DND-41 (cell line): ENCODE data around the gene TMEM258.

Experiments
- EZH2 ChIP-seq: IDR thresholded peaks from 3 replicates; pipeline ENCODE4 v1.6.1; 2012; ENCODE audit warnings: borderline replicate concordance, low read depth, mild to moderate bottlenecking, moderate library complexity, low read length, inconsistent platforms; ENCODE audit not compliant: severe bottlenecking
- TF ChIP-seq, protein P1 (sequence below): IDR thresholded peaks from 2 replicates; pipeline ENCODE4 v1.5.1; 2012; ENCODE audit warnings: borderline replicate concordance, low read length, moderate library complexity, mild to moderate bottlenecking; ENCODE audit not compliant: poor library complexity, severe bottlenecking; ENCODE audit errors: extremely low read depth

DNA sequence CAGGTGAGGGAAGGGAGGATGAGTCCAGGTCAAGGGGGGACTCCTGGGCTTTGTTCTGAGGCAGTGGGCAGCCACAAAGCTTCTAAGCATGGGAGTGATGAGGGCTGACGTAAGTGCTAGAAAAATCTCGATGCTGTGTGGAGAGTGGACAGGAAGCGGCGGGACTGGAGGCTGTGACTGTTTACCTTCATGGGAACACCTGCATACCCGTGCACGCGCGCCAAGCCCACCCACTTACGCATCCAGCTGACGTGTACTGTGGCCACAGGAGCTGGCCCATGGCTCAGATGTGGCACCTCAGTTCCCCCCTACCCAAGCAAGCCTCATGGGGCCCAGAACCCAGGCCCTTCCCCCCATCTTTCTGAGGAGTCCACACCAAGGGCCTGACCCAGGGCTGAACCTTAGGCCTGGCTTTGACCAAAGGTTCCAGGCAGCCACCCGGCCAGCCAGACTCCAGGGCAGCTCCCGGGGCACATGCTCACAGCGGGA, 26.0 kb downstream of the TMEM258 start:
- TF ChIP-seq, protein P1, sequence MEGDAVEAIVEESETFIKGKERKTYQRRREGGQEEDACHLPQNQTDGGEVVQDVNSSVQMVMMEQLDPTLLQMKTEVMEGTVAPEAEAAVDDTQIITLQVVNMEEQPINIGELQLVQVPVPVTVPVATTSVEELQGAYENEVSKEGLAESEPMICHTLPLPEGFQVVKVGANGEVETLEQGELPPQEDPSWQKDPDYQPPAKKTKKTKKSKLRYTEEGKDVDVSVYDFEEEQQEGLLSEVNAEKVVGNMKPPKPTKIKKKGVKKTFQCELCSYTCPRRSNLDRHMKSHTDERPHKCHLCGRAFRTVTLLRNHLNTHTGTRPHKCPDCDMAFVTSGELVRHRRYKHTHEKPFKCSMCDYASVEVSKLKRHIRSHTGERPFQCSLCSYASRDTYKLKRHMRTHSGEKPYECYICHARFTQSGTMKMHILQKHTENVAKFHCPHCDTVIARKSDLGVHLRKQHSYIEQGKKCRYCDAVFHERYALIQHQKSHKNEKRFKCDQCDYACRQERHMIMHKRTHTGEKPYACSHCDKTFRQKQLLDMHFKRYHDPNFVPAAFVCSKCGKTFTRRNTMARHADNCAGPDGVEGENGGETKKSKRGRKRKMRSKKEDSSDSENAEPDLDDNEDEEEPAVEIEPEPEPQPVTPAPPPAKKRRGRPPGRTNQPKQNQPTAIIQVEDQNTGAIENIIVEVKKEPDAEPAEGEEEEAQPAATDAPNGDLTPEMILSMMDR = no peak
- no peak for TF ChIP-seq EZH2
